ENCODE measurements around the gene CLIC1.

Gene CLIC1

DNA sequence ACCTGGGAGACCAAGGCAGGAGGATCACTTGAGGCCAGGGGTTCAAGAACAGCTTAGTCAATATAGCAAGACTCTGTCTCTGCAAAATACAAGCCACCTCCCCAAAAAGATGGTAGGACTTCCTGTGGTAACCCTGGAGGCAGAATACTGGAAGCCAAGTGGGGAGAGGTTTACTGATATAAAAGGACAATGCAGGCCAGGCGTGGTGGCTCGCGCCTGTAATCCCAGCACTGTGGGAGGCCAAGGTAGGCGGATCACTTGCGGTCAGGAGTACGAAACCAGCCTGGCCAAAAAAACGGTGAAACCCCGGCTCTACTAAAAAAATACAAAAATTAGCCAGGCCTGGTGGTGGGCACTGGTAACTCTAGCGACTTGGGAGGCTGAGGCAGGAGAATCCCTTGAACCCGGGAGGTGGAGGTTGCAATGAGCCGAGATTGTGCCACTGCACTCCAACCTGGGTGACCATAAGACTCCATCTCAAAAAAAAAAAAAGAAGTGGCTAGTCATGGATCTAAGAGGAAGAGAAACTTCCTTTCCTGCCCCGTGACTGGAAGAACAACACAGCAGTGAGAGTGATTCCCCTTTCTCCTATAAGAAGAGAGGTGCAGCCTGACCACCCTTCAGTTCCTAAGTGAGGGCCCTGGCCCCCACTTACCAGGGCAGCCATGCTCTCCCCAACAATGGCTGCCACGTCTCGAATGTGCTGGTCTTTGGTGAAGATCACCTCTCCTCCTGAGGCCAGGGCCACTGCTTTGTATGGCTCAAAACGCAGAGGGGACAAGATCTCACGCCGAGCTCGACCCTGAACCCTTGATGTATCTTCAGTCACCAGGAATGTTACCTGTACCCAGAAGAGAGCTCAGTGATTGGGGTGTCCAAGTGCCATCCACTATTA lies 32.3 kb upstream of the CLIC1 start:
- no peak for DNase-seq (ENCODE audit: low spot score)

DNA sequence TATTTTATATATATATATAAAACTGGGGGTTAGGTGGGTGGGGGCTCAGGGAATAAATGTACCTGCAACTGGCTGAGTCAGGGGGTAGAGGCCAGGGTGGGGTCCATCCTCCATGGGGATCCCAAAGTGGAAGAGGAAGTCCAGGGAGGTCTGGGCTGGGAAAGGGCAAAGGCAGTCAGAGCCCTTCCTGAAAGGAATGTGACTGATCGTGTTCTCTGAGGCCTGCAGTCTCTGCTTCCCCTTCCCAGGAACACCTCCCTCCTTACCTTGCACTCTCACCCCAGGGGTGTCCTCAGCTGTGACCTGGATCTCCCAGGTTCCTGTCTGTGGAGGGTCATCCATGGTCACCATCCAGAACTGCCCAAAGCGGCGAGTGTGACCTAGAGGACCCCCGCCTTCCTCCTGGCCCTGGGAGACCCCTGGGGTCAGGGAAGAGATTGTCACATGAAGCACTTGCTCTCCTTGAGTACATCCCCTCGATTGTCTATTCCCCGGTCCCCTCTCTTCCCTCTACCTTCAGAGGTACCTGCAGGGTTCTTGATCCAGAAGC lies 30.8 kb upstream of the CLIC1 start:
- no peak for DNase-seq (ENCODE audit: low spot score)

DNA sequence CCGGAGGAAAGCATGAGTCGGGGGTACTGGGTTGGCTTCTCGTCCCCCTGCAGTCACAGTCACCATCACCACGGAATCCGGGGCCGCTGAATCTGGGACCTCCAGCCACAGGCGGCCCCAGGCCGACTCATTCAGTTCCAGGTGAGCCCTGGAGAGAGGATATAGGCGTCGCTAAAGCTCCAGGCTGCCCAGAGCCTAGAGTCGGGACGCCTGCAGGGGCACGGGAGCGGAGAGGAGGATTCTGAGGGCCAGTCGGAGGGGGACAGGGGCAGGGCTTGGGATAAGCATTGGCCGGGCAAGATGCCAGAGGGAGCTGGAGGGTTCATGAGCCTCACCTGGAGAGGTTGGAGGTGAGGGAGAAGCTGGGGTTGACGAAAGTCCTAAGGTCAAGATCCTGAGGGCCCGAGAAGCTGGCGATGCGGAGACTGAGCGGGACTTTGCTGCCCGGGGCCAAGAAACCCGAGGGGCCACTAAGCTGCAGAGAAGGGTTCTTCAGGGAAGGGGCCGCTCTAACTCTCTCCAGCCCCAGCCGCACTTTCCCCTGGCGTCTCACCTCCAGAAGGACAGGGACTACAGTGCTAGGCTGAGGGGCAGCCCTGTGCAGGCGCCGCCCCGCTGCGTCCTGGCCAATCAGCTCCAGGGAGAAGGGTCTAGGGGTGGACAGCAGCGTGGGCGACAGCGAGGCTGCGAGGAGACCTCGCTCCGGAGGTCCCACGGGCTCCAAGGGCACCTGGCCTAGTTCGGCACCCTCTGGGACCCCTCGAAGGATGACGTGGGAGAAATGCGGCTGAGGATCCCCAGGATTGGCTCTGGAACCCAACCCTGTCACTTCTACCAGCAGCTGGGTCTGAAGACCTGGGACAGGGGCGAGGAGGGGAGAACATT lies 29.8 kb upstream of the CLIC1 start:
- peak; percentile 56 for DNase-seq (ENCODE audit: low spot score)

DNA sequence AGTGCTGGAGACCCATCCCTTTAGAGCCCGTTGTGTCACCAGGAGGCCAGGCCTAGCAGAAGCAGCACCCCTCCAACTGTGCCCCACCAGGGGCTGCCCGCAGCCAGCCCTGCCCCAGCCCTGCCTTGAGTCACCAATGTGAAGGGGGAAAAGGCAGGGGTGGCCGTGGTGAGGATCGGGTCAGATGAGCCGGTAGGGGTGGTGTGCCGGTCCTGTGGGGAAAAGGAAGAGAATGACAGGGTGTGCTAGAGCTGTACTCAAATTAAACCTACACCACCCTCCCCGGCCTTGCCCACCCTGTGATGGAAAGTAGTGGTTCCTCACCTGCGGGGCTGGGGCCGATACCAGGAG lies 29.2 kb upstream of the CLIC1 start:
- no peak for DNase-seq (ENCODE audit: low spot score)

DNA sequence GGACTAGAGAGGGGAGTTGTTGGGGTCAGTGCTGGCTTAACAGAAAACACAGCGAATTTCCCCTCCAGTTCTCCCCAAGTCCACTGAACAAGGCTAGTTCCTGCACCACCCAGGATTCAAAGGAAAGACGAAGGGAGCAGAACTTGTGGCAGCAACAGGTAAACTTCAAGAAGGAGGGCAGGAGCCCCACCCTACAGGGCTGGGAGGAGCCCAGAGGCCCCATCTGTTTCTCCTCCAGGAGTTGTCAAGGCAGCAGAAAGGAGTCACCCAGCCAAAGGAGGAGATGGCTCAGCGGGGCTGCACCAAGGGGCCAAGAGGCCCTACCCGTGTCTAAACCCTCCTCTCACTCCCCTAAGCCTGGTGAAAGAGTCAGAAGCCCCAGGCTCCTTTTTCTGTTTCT lies 27.9 kb upstream of the CLIC1 start:
- DNase-seq (ENCODE audit: low spot score): no peak

DNA sequence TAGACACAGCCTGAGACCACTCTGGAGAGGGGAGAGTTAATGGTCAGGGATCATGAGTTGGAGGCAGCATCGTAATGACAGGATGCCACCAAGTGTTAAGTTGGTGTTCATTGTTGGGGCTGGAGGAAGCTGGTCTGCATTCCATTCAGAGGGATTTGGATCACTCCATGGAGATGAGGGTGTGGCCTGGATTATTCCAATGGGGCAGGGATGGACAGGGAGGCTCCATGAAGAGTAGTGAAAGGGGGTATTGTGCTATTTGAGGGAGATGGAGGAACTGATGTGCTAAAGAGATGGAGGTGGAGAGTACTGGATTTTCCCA lies 27.2 kb upstream of the CLIC1 start:
- peak; percentile 81 for DNase-seq (ENCODE audit: low spot score)

DNA sequence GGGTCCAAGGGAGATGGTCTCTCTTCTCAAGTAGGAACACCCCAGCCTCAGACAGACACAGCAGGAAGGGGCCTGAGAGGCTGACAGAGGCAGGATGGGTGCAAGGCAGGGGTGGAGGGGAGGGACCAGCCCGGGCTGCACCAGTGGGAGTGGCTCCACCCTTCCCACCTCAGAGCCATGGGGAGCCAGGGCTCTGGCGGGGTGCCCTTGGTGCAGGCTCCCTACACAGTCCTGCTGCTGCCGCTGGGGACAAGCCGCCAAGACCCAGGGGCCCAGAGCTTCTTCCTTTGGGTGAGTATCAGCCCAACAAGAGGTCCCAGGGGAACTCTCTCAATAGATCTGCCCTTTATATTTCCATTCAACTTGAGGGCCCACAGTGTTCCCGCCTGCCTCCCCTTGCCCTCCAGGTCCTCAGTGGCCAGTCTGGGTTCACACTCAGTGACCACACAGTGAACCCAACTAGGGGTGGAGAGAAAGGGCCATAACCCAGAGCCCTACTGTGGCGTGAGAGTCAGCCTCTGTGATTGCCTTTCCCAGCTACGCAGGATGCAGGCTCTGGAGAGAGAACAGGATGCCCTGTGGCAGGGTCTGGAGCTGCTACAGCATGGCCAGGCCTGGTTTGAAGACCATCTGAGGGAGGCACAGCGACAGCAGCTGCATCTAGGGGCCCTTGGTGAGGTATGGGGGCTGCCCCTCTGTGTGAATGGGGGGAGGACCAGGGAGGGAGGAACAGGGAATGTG lies 26.7 kb upstream of the CLIC1 start:
- DNase-seq (ENCODE audit: low spot score): no peak

DNA sequence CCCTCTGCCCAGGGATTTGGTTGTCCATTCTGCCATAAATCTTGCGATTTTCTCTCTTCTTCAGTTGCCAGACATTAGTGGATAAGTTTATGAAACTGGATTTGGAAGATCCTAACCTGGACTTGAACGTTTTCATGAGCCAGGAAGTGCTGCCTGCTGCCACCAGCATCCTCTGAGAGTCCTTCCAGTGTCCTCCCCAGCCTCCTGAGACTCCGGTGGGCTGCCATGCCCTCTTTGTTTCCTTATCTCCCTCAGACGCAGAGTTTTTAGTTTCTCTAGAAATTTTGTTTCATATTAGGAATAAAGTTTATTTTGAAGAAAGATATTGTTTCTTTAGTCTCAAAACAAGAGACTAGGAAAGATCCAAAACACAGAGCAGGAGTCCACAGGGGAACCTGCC lies 26.0 kb upstream of the CLIC1 start, which contains the start of gene SAPCD1:
SAPCD1 (plus strand) TSS at position 301 of the 400 bp plus-strand sequence. CDS start 399 bp downstream, outside the sequence.
- no peak for DNase-seq (ENCODE audit: low spot score)

DNA sequence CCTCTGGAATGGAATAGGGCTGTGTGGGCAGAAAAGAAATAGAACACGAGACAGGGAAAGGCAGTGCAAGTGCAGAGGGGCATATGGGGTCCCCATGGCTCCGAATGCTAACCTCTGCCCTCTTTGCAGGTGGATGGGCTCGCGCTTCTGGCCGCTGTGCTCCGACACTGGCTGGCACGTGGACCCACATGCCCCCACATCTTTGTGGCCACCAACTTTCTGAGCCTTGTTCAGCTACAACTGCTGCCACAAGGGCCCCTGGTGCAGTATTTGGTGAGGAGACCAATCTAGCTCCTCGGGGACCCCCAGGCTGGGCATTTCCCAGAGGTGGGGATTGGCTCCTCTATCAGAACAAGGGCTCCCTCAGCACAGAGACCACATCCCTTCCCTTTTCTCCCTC lies 25.0 kb upstream of the CLIC1 start:
- no peak for DNase-seq (ENCODE audit: low spot score)

DNA sequence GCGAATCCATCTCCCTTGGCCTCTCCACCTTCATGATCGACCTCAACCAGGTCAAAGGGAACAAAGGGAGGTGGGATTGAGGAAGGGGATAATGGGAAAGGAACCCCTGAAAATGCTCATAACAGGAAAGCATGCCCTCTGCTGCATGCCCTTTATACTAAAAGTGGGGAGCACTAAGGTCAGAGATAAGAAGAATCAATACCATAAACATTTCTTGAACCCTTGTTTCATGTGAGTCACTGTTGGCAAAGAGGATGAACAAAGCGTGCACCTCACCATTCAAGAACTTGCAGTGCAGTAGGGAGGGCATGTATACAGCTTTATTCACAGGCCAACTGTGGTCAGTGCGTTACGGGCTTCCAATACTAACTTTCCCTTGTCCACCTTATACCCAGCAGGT lies 24.5 kb upstream of the CLIC1 start:
- no peak for DNase-seq (ENCODE audit: low spot score)

DNA sequence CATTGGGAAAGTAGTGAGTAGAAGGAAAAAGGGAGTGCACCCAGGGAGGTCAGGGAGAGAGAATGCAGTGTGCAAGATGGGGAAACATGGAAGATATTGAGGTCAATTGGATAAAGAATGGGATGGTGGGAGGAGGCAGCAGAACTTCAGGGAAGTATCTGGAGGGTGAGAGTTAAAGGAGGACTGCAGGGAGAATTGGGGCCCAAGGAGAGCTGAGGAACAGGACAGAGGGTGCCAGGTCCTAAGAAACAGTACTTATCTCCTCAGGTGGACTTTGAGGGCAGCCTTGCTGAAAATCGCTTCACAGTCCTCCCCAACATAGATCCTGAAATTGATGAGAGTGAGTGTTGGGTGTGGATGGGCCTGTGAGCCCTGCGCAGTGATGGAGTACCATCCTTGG lies 22.0 kb upstream of the CLIC1 start:
- no peak for DNase-seq (ENCODE audit: low spot score)

DNA sequence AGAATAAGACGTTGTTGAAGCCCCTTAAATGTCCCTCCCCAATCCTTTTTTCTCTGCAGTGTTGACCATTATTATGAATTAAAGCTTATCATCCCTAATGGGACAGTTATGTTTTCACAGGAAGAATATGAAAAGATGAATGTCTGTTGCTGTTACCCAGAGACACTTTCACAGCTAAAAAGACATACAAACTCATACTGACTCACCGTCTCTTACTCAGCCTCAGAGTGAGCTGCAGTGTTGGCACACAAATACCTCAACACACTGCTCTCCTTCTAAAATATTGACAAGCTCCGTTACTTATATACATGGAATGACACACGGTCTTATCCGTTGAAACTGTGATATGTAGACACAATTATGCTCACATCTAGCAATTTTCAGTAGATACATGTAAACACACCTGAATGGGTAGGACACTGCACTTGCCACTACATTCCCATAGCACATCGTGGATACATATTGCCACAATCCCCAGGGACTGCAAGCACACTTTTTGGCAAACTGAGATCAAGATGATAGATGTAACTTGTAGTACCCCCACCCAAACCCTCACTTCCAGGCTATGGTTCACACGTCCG lies 16.5 kb upstream of the CLIC1 start:
- DNase-seq (ENCODE audit: low spot score): peak; percentile 66

DNA sequence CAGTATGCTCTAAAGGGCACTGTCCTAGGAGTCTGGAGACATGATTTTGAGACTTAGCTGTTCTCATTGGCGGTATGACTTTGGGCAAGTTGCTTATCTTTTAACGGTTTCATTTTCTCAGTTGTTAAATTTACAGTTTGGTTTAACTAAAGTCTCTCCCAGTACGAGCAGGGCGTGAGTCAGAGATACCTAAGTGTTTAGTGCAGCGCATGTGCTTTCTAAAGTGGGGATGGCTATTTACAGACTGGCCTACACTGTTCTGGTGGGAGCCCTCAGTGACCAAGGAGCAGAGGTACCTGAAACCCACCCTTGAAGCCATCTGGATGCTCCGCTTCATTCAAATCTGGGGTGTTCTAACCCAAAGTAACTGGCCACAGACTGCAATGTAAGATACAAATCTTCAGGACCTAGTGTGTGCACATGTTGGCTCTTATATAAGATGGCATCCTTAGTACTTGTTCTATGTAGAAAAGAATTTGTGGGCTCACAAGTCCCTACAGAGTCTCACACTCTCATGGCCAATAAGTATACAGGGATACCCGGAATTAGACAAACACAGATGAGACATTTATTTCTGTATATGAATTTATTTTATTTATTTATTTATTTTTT lies 14.2 kb upstream of the CLIC1 start:
- no peak for DNase-seq (ENCODE audit: low spot score)

DNA sequence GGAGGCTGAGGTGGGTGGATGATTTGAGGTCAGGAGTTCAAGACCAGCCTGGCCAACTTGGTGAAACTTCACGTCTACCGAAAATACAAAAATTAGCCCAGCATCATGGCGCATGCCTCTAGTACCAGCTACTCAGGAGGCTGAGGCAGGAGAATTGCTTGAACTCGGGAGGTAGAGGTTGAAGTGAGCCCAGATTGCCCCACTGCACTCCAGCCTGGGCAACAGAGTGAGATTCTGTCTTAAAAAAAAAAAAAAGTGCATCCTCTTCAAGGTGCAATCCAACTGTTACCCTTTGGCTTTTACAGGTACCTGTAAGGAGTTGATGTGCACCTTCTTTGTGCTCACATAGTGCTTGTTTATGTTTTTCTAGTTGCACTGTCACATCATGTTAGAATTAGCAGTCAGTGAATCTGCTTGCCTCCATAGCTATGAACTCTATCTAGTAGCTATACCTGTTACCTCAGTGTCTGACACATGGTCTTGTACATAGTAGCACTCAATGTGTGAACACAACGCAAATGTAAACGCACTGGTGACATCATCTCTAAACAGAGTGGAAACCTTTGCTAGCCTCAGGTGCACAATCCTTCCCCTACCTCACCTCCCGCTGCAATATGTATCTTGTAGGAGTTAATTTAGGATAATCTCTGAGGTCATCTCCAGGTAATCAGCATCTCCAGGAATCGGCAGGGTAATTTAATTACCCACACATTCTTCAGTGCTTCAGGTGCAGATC lies 13.1 kb upstream of the CLIC1 start:
- no peak for DNase-seq (ENCODE audit: low spot score)

DNA sequence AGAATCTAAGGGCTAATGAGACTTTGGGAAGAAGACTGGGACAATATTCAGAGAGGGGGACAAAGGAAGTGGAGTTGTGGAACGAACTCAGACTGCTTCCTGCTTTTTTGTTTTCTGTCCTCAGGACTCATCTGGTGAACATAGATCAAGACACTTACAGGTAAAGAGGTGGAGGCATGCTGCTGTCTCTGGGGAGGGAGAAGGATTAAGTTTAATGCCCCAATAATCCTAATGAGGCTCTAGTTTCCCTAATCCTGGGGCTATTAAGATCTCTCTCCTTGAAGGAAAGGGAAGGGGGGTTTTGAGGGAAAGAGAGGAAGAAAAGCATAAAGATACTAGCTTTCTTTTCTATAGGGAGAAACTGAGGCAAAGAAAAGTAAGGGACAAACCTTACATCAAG lies 8.1 kb upstream of the CLIC1 start:
- DNase-seq (ENCODE audit: low spot score): no peak

DNA sequence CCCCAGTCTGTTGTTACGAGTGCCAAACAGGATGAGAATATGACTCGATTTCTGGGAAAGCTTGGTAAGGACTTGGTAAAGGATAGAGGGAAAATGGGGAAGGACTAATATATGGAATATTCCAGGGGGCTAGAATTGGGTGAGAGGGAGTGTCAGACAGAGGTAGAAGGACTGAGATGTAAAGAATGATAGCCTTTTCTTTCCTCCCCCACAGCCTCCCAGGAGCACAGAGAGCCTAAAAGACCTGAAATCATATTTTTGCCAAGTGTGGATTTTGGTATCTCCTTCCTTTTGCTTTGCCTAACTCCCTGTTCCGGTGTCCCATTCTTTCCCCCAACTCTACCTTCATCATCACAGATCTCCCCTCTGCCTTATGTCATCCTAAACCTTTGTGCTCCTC lies 6.6 kb upstream of the CLIC1 start:
- DNase-seq (ENCODE audit: low spot score): no peak

DNA sequence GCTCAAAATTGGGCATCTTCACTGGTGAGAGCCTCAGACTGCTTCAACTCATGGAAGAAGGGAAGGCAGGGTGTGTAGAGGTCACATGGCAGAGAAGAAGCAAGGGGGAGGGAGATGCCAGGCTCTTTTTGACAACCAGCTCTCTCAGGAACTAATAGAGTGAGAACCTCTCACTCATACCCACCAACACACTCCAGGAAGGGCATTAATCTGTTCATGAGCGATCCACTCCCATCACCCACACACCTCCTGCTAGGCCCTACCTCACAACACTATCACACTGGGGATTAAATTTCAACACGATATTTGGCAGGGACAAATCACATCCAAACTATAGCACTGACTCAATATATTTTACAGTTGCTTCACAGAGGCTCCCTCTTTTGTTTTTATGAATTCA lies 5.5 kb upstream of the CLIC1 start:
- no peak for DNase-seq (ENCODE audit: low spot score)

DNA sequence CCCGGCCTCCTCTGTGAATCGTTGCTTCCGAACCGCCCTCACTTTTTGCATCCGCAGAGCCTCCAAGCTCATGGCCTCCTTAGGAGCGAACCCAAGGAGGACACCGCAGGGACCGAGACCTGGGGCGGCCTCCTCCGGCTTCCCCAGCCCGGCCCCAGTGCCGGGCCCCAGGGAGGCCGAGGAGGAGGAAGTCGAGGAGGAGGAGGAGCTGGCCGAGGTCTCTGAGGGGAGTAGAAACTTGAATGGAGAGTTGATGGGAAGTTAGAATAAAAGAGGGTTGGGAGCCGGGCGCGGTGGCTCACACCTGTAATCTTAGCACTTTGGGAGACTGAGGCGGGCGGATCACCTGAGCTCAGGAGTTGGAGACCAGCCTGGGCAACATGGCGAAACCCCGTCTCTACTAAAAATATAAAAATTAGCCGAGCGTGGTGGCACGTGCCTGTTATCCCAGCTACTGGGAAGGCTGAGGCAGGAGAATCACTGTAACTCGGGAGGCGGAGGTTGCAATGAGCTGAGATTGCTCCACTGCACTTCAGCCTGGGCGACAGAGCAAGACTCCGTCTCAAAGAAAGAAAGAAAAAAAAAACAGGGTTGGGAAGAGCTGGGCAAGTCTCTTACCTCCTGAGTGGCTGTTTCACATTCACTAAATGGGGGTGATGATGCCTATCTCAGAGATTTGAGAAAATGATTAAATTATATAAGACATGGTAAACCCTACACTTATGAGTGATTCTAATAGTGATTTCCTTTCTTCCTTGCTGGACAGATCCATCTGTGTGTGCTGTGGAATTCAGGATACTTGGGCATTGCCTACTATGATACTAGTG lies 4.3 kb upstream of the CLIC1 start:
- DNase-seq (ENCODE audit: low spot score): no peak

DNA sequence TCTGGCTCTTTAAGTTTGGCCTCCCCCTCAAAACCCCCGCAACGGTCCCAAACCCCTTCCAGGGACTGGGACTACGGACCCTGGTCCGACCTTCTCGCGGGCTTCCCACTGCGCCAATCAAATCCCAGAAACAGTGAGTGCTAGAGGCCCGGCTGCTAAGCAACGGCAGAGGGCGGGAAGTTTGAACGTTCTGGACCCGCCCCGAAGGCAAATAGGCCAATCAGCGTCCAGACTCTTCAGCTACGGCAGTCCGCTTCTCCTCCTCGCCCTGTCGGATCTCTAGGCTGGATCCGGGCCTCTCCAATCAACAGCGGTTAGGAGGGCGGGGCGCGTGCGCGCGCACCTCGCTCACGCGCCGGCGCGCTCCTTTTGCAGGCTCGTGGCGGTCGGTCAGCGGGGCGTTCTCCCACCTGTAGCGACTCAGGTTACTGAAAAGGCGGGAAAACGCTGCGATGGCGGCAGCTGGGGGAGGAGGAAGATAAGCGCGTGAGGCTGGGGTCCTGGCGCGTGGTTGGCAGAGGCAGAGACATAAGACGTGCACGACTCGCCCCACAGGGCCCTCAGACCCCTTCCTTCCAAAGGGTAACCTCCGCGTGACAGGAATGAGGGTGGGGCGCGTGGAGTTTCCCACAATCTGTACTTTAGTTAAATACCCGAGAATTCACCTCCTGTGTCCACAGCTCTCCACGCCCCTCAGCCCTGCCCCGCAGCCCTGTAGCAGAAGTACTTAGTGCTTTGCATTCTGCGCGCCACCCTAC lies 3.5 kb upstream of the CLIC1 start, which contains the start of gene MSH5:
MSH5 (plus strand) TSS at position 367 of the 758 bp plus-strand sequence. CDS start 462 bp downstream, outside the sequence.
- DNase-seq (ENCODE audit: low spot score): peak; percentile 98

Measured in AG08396 (cell line).